Inflammatory macrophage treated with lipopolysaccharide for 4 hours (primary cell): ENCODE data around the gene COPS6.
A peak's percentile ranks its signal among the peaks of the same experiment; 100 is the strongest.
"Not testable (repeated sequence)": the region's sequence is repeated elsewhere in the genome, so short reads cannot be mapped to it uniquely, and the experiment has no call there.

Experiments used
- DNase-seq: peaks from one replicate; pipeline ENCODE4 v3.0.0-alpha.2; 2020

The COPS6 gene

GRCh38 chr7:100127866-100128636 lies 39.3 kb downstream of the COPS6 start:
- DNase-seq: no peak

- no peak for DNase-seq
Observed at GRCh38 chr7:100128637-100128963, 39.8 kb downstream of the COPS6 start.

- DNase-seq: not testable (repeated sequence)
Observed at GRCh38 chr7:100130220-100130607, 41.4 kb downstream of the COPS6 start.

GRCh38 chr7:100130608-100131453 lies 42.1 kb downstream of the COPS6 start:
- DNase-seq: peak; percentile 64

GRCh38 chr7:100132126-100132525 lies 43.4 kb downstream of the COPS6 start:
- DNase-seq: no peak

- peak; percentile 64 for DNase-seq
Observed at GRCh38 chr7:100132697-100133151, 44.0 kb downstream of the COPS6 start.

GRCh38 chr7:100137851-100138760 lies 49.3 kb downstream of the COPS6 start:
- DNase-seq: no peak

- DNase-seq: peak; percentile 54
Observed at GRCh38 chr7:100141555-100141949, 52.8 kb downstream of the COPS6 start.
